ENCODE measurements around the gene TMEM196.

DNA sequence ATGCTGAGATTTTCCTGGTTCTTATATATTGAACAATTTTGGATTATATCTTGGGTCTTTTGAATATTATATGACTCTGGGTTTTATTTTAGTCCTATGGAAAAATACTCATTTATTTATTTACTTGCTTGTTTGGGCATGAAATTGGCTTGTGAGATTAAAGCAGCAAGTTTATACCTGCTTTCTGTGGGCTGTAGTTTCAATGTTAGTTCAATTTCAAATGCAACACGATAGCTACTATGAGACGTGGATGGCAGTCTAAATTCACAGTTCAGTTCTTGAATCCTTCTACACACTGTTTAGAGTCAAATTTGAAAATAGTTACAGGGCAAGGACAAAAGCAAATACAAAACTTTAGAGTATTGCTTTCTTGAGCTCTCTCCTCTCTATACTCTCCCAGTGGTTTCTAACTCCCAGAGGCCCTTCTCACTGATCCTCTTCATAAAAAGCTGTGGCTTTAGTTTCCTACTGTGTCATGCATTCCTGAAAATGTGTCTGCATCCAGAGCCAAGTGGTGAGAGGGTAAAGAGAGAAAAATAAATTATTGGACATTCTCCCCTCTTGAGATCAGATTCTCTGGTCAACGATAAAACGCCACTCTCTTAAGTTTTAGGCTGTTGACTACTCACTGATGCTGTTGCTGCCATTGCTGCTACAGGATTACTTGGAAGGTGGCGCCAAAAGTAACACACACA, 99.0 kb downstream of the TMEM196 start:
- TF ChIP-seq POLR2AphosphoS5 (IDR thresholded peaks at IDR 0.05) (no peak), EP300 (IDR thresholded peaks at IDR 0.05) (no peak), POLR2A (IDR thresholded peaks at IDR 0.05) (no peak)
